HS-5 (cell line): Measurements from ENCODE around the gene WTAP.
A peak's percentile ranks its signal among the peaks of the same experiment; 100 is the strongest.
"Not testable (repeated sequence)": the region's sequence is repeated elsewhere in the genome, so short reads cannot be mapped to it uniquely, and the experiment has no call there.

Experiments
- DNase-seq: peaks from one replicate; pipeline ENCODE4 v3.0.0-alpha.2; 2012; ENCODE audit warnings: low read depth

WTAP gene

GRCh38 chr6:159726918-159727716 is at the start of gene WTAP:
WTAP (plus strand) TSS chr6:159727506; CDS start chr6:159736266, 8,760 bp downstream.
- peak; percentile 74 for DNase-seq

- no peak for DNase-seq
Observed at GRCh38 chr6:159677506-159678165, 49.7 kb upstream of the WTAP start.

- DNase-seq: no peak
Observed at GRCh38 chr6:159678574-159678973, 48.7 kb upstream of the WTAP start.

GRCh38 chr6:159679091-159680077 is 47.9 kb upstream of the WTAP start:
- no peak for DNase-seq

GRCh38 chr6:159680104-159680503 is 47.2 kb upstream of the WTAP start:
- no peak for DNase-seq

- no peak for DNase-seq
Observed at GRCh38 chr6:159681191-159681880, 46.0 kb upstream of the WTAP start.

- DNase-seq: no peak
Observed at GRCh38 chr6:159682295-159682694, 45.0 kb upstream of the WTAP start.

- DNase-seq: no peak
Observed at GRCh38 chr6:159682810-159683209, 44.5 kb upstream of the WTAP start.

- DNase-seq: no peak
Observed at GRCh38 chr6:159684013-159684304, 43.3 kb upstream of the WTAP start.

- no peak for DNase-seq
Observed at GRCh38 chr6:159686040-159686439, 41.3 kb upstream of the WTAP start.

GRCh38 chr6:159686703-159687102 is 40.6 kb upstream of the WTAP start:
- DNase-seq: no peak

- no peak for DNase-seq
Observed at GRCh38 chr6:159687341-159687740, 40.0 kb upstream of the WTAP start.

- DNase-seq: no peak
Observed at GRCh38 chr6:159688266-159688905, 38.9 kb upstream of the WTAP start.

GRCh38 chr6:159689001-159689400 is 38.3 kb upstream of the WTAP start:
- no peak for DNase-seq

GRCh38 chr6:159690135-159690534 is 37.2 kb upstream of the WTAP start:
- not testable (repeated sequence) for DNase-seq

- DNase-seq: peak; percentile 84
Observed at GRCh38 chr6:159691133-159691962, 36.0 kb upstream of the WTAP start.

GRCh38 chr6:159691963-159692287 is 35.4 kb upstream of the WTAP start:
- DNase-seq: no peak

GRCh38 chr6:159692303-159693127 is 34.8 kb upstream of the WTAP start:
- DNase-seq: no peak

GRCh38 chr6:159693128-159693893 is 34.0 kb upstream of the WTAP start, which contains the start of gene SOD2:
SOD2 (minus strand) TSS chr6:159693241; CDS start chr6:159693167, 74 bp downstream.
- no peak for DNase-seq
